Mucosa of stomach (tissue), 1 donor: Measurements from ENCODE around the gene FAM32A.

ENCODE experiments used
- H3K27me3 ChIP-seq: one replicate; pipeline ENCODE4 v1.7.0; 2013; ENCODE audit warnings: mild to moderate bottlenecking, low read length; ENCODE audit not compliant: control insufficient read depth, insufficient read depth
- H3K36me3 ChIP-seq: one replicate; pipeline ENCODE4 v1.7.0; 2013; ENCODE audit warnings: low read length; ENCODE audit not compliant: control insufficient read depth, insufficient read depth
- H3K4me1 ChIP-seq: one replicate; pipeline ENCODE4 v1.7.0; 2013; ENCODE audit warnings: mild to moderate bottlenecking, low read length; ENCODE audit not compliant: control insufficient read depth, insufficient read depth
- H3K4me3 ChIP-seq: one replicate; pipeline ENCODE4 v1.7.0; 2013; ENCODE audit warnings: low read length
- H3K9ac ChIP-seq: one replicate; pipeline ENCODE4 v1.7.0; 2013; ENCODE audit warnings: mild to moderate bottlenecking, low read length, moderate library complexity
- H3K9me3 ChIP-seq: one replicate; pipeline ENCODE4 v1.7.0; 2013; ENCODE audit warnings: mild to moderate bottlenecking, low read length, moderate library complexity; ENCODE audit not compliant: control insufficient read depth
- donor health status: Pancreatic carcinoma.

Gene FAM32A

GRCh38 chr19:16153582-16154336 lies 31.5 kb upstream of the FAM32A start:
- H3K9me3 ChIP-seq: no peaks in the 10 kb centered on the region
- no peaks in the 10 kb centered on the region for H3K36me3 ChIP-seq
- H3K4me1 ChIP-seq: no peaks in the 10 kb centered on the region
- no peak overlapping the region for H3K4me3 ChIP-seq
- H3K27me3 ChIP-seq: no peaks in the 10 kb centered on the region
- H3K9ac ChIP-seq: no peak overlapping the region

DNA sequence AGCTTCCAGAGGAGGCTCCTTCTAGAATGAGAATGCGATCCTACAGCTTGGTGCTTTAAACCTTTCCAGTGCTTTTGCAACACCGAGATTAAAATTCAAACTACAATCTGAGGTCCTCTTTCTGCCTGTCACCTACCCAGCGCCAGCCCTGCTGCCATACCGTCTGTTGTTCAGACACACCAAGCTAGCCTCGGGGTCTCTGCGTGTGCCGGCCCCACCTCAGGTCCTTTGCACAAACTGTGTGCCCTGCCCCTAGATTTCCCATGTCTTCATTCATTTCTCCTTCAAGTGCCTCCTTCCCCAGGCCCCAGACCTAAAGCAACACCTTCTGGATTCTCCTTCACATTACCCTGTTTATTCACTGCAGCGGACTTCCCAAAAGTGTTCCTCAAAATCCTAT lies 30.7 kb upstream of the FAM32A start:
- no peaks in the 10 kb centered on the region for H3K4me1 ChIP-seq
- H3K27me3 ChIP-seq: no peaks in the 10 kb centered on the region
- H3K36me3 ChIP-seq: no peaks in the 10 kb centered on the region
- H3K9ac ChIP-seq: no peak overlapping the region
- no peak overlapping the region for H3K4me3 ChIP-seq
- H3K9me3 ChIP-seq: no peaks in the 10 kb centered on the region

DNA sequence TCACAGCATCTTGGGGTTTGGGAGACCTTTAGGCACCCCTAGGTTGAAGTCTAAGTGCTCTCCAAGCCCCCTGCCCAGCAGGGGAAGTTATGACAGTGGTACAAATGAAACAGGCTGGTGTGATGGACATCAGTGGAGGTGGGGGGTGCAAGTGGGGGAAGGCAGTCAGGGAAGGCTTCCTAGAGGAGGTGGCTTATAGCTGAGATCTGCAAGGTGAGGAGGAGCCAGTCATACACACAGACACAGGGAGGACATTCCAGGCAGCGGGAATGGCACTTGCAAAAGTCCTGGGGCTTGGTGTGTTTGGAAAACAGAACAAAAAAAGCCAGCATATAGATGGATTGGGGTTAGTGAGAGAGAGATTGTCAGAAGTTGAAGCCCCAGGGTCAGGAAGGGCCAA lies 30.1 kb upstream of the FAM32A start:
- Histone ChIP-seq H3K9ac (no peak overlapping the region), H3K27me3 (no peaks in the 10 kb centered on the region), H3K4me1 (no peaks in the 10 kb centered on the region), H3K9me3 (no peaks in the 10 kb centered on the region), H3K4me3 (no peak overlapping the region), H3K36me3 (no peaks in the 10 kb centered on the region)

- Histone ChIP-seq H3K4me3 (no peak overlapping the region), H3K27me3 (no peaks in the 10 kb centered on the region), H3K4me1 (peaks cover 11% of the 10 kb centered on the region), H3K36me3 (no peaks in the 10 kb centered on the region), H3K9ac (no peak overlapping the region), H3K9me3 (no peaks in the 10 kb centered on the region)
These were observed 28.3 kb upstream of the FAM32A start for GRCh38 chr19:16156904-16157303.

DNA sequence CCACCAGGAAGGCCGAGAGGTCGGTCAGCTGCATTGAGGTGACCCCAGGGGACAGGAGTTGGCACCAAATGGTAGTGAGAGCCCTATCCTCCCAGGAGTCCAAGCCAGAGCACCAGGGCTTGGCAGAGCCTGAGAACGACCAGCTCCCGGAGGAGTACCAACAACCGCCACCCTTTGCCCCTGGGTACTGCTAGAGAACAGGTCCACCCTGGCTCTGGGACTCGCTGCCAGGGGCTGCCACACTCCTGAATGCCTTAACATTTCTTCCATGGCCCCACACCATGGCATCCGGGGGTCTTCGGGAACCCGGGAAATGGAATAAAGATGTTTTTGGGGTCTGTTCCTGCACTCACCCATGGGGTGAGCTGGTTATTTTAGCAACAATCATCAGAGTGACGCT lies 27.6 kb upstream of the FAM32A start:
- H3K4me3 ChIP-seq: no peak overlapping the region

DNA sequence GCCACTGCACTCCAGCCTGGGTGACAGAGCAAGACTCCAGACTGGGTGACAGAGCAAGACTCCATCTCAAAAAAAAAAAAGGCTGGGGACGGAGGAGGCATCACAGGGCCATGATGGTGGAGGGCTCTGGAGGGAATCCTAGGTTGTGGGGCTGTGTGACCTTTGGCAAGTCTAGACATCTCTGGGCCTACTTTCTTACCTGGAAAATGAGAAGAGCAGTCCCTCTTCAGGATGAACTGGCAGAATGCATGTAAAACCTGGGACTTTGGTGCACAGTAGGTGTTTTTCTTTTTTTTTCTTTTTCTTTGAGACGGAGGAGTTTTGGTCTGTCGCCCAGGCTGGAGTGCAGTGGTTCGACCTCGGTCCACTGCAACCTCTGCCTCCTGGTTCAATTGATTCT lies 25.6 kb upstream of the FAM32A start:
- Histone ChIP-seq H3K4me1 (peaks cover 11% of the 10 kb centered on the region), H3K27me3 (no peaks in the 10 kb centered on the region), H3K36me3 (no peaks in the 10 kb centered on the region), H3K9me3 (no peaks in the 10 kb centered on the region), H3K4me3 (no peak overlapping the region), H3K9ac (no peak overlapping the region)

More for the DNA sequence above, 27.6 kb upstream of the FAM32A start:
- H3K9me3 ChIP-seq: no peaks in the 10 kb centered on the region
- no peak overlapping the region for H3K9ac ChIP-seq
- peaks cover 11% of the 10 kb centered on the region for H3K4me1 ChIP-seq
- no peaks in the 10 kb centered on the region for H3K27me3 ChIP-seq
- H3K36me3 ChIP-seq: no peaks in the 10 kb centered on the region

GRCh38 chr19:16160445-16160942 lies 24.7 kb upstream of the FAM32A start:
- no peaks in the 10 kb centered on the region for H3K36me3 ChIP-seq

DNA sequence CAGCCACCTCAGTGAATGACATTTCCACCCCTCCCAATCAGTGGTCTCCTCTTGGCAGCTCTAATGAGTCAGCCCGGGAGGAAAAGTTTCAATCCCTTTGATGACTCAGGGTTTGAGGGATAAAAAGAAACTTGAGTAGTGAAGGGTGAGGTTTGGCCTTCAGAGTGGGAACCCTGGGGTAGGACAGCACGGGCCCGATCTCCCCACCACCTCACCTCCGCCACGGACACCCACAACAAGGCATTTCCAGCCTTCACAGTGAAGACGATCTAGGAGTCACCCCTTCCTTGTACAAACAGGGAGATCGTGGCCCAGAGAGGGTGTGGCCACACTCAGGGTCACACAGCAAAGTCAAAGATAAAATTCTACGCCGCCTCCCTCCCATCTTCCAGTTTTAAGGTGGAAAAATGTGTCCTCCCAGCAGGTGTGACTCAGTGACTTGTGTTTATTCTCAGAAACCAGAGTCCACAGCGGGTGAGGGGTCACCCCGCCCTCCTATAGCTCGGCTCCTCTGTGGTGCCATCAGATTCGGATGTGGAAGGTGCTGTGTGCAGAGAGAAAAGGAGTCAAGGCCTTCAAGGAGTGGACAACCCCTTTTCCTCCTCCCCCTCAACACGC lies 24.2 kb upstream of the FAM32A start:
- Histone ChIP-seq H3K27me3 (no peaks in the 10 kb centered on the region), H3K36me3 (no peaks in the 10 kb centered on the region), H3K4me3 (no peak overlapping the region), H3K4me1 (peaks cover 11% of the 10 kb centered on the region), H3K9me3 (no peaks in the 10 kb centered on the region), H3K9ac (no peak overlapping the region)

More at GRCh38 chr19:16160445-16160942, 24.7 kb upstream of the FAM32A start:
- Histone ChIP-seq H3K9ac (no peak overlapping the region), H3K4me1 (peaks cover 11% of the 10 kb centered on the region), H3K27me3 (no peaks in the 10 kb centered on the region), H3K4me3 (no peak overlapping the region), H3K9me3 (no peaks in the 10 kb centered on the region)

GRCh38 chr19:16161840-16162239 lies 23.4 kb upstream of the FAM32A start:
- peaks cover 11% of the 10 kb centered on the region for H3K4me1 ChIP-seq
- H3K36me3 ChIP-seq: no peaks in the 10 kb centered on the region
- no peaks in the 10 kb centered on the region for H3K27me3 ChIP-seq
- H3K9ac ChIP-seq: no peak overlapping the region
- no peaks in the 10 kb centered on the region for H3K9me3 ChIP-seq
- H3K4me3 ChIP-seq: no peak overlapping the region

DNA sequence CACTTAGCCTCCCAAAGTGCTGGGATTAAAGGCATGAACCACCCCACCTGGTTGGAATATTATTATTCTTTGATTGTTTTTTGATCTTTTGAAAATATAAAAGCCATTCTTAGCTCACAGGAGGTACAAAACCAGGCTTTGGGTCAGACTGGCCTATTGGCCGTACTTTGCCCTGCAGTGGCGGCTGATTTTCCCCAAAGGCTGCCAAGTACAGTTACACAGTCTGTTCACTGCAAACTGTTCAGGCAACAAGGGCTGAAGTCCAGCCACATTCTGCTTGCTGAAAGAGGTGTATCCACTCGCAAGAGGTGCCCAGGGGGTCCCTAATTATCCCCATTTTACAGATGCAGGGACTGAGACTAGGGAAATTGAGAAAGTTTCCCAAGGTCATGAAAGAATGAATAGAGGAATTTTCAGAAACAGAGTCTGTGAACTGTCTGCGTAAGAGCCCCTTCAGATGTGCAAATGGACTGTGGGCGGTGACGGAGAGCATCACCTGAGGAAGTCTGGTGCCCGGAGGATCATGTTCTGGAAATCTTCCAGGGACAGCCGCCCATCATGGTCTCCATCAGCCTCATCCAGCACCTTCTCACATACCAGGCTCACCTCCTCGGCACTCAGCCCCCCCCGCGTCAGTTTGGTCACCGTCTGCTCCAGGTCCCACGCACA lies 20.9 kb upstream of the FAM32A start:
- peaks cover 11% of the 10 kb centered on the region for H3K4me1 ChIP-seq
- H3K27me3 ChIP-seq: no peaks in the 10 kb centered on the region
- no peak overlapping the region for H3K9ac ChIP-seq
- H3K36me3 ChIP-seq: no peaks in the 10 kb centered on the region
- H3K9me3 ChIP-seq: no peaks in the 10 kb centered on the region
- H3K4me3 ChIP-seq: no peak overlapping the region

- no peak overlapping the region for H3K4me3 ChIP-seq
- H3K9me3 ChIP-seq: no peaks in the 10 kb centered on the region
- H3K4me1 ChIP-seq: peaks cover under 1% of the 10 kb centered on the region
- H3K9ac ChIP-seq: no peak overlapping the region
- H3K36me3 ChIP-seq: no peaks in the 10 kb centered on the region
- H3K27me3 ChIP-seq: no peaks in the 10 kb centered on the region
These were observed 18.8 kb upstream of the FAM32A start for GRCh38 chr19:16166417-16166816.

DNA sequence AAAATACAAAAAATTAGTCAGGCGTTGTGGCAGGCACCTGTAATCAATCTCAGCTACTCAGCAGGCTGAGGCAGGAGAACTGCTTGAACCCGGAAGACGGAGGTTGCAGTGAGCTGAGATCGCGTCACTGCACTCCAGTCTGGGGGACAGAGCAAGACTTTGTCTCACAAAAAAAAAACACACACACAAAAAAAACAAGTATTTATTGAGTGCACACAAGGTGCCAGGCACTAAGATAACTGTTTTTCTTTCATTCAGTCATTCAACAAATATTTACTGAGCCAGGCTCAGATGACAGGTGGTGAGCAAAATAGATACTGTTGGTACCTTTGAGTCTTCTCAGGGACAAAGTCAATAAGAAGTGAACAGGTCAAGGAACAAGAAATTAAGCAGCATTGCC lies 18.2 kb upstream of the FAM32A start:
- H3K9ac ChIP-seq: no peak overlapping the region
- H3K9me3 ChIP-seq: no peaks in the 10 kb centered on the region
- no peaks in the 10 kb centered on the region for H3K27me3 ChIP-seq
- no peaks in the 10 kb centered on the region for H3K36me3 ChIP-seq
- H3K4me1 ChIP-seq: no peaks in the 10 kb centered on the region
- H3K4me3 ChIP-seq: no peak overlapping the region
